HepG2 (cell line): ENCODE results near the gene ABHD17A. TPM values are rescaled to one million over a fixed set of nuclear protein-coding genes. Genes with fewer than 3 reads are reported as not detected.

Experiments
- AKNA ChIP-seq: sonication (generic); formaldehyde crosslinking; IDR thresholded peaks from 2 replicates; pipeline ENCODE4 v1.4.0; 2020; ENCODE audit warnings: missing genetic modification reagents, borderline replicate concordance
- CC2D1A ChIP-seq: sonication (generic); formaldehyde crosslinking; IDR thresholded peaks from 2 replicates; pipeline ENCODE4 v1.8.1; 2023; ENCODE audit warnings: mild to moderate bottlenecking, missing genetic modification reagents
- DMAP1 ChIP-seq: IDR thresholded peaks from 2 replicates; pipeline ENCODE4 v1.6.1; 2016
- EHMT2 ChIP-seq: fragments of 200-600 bp; sonication (generic); IDR thresholded peaks from 2 replicates; pipeline ENCODE4 v1.7.0; 2017; ENCODE audit warnings: antibody characterized with exemption, low read depth, low read length, borderline replicate concordance
- NRL ChIP-seq: sonication (generic); formaldehyde crosslinking; IDR thresholded peaks from 2 replicates; pipeline ENCODE4 v1.5.0; 2020; ENCODE audit warnings: missing genetic modification reagents, mild to moderate bottlenecking, moderate library complexity, borderline replicate concordance
- PRDM15 ChIP-seq: sonication (generic); formaldehyde crosslinking; IDR thresholded peaks from 2 replicates; pipeline ENCODE4 v1.4.0; 2020; ENCODE audit warnings: missing genetic modification reagents
- RXRB ChIP-seq: IDR thresholded peaks from 2 replicates; pipeline ENCODE4 v1.6.1; 2016; ENCODE audit warnings: borderline replicate concordance, missing genetic modification reagents, missing compliant biosample characterization
- SP5 ChIP-seq: IDR thresholded peaks from 2 replicates; pipeline ENCODE4 v1.6.1; 2016; ENCODE audit warnings: low read depth, borderline replicate concordance
- TAF1 ChIP-seq: sonication (generic); formaldehyde crosslinking; IDR thresholded peaks from 2 replicates; pipeline ENCODE4 v1.4.0; 2020; ENCODE audit warnings: missing genetic modification reagents
- TEAD3 ChIP-seq: optimal IDR thresholded peaks from 2 replicates; pipeline ENCODE3; 2016; ENCODE audit warnings: borderline replicate concordance
- TSC22D2 ChIP-seq: sonication (generic); formaldehyde crosslinking; IDR thresholded peaks from 2 replicates; pipeline ENCODE4 v1.5.1; 2020; ENCODE audit warnings: missing genetic modification reagents, mild to moderate bottlenecking, borderline replicate concordance
- ZBTB26 ChIP-seq: IDR thresholded peaks from 2 replicates; pipeline ENCODE4 v1.6.1; 2016; ENCODE audit warnings: missing compliant biosample characterization, missing genetic modification reagents, borderline replicate concordance
- ZMAT3 ChIP-seq: sonication (generic); formaldehyde crosslinking; conservative IDR thresholded peaks from 2 replicates; pipeline ENCODE4 v1.7.0; 2021; ENCODE audit warnings: missing genetic modification reagents
- ZNF143 ChIP-seq: sonication (generic); formaldehyde crosslinking; IDR thresholded peaks from 2 replicates; pipeline ENCODE4 v1.4.0; 2020; ENCODE audit warnings: missing genetic modification reagents
- ZNF34 ChIP-seq: sonication (generic); formaldehyde crosslinking; IDR thresholded peaks from 2 replicates; pipeline ENCODE4 v1.4.0; 2020; ENCODE audit warnings: mild to moderate bottlenecking, missing genetic modification reagents, borderline replicate concordance
- ZNF562 ChIP-seq: sonication (generic); formaldehyde crosslinking; IDR thresholded peaks from 2 replicates; pipeline ENCODE4 v1.8.0; 2022; ENCODE audit warnings: missing genetic modification reagents, borderline replicate concordance
- ZNF770 ChIP-seq: sonication (generic); formaldehyde crosslinking; IDR thresholded peaks from 2 replicates; pipeline ENCODE4 v1.5.0; 2020; ENCODE audit warnings: mild to moderate bottlenecking, missing genetic modification reagents
- polyA plus RNA-seq, 8 experiments: library from polyadenylated mRNA; depleted of rRNA in 3 of 8; stranded (reverse) in 7 of 8; unstranded in 1 of 8; fragments of >200 nt; fragmentation: Illumina TruSeq in 4 of 8; extraction: Trizol in 4 of 8; gene quantifications; 2 replicates each; pipeline versions ENCODE4 v1.2.1 to v1.2.3, GENCODE V29; 2011 to 2016; ENCODE audit warnings: low read depth in 4 of 8, missing spikeins in 1 of 8, mixed read lengths in 1 of 8; ENCODE audit not compliant: insufficient read depth in 1 of 8
- total RNA-seq, 5 experiments: library from RNA; depleted of rRNA; stranded (reverse); fragments of >200 nt; fragmentation: Illumina TruSeq; extraction: Trizol; gene quantifications; 2 replicates each; pipeline ENCODE4 v1.2.3, GENCODE V29; 2016; ENCODE audit warnings: low read depth in 1 of 5

ABHD17A gene
- total and polyA plus RNA-seq, 2 of the 13 experiments (the other 11 are each of a cell fraction or from before 2014, with no cell fraction given): 27.7 to 40.8 TPM

- TF ChIP-seq CC2D1A (no peak), SP5 (CRISPR knock-in tag) (no peak), NRL (CRISPR knock-in tag) (peak; percentile 27; the same call in 1 of the 2 replicates), TSC22D2 (CRISPR knock-in tag) (no peak), TAF1 (CRISPR knock-in tag) (0 out of 2 replicates have a peak, but pooled peaks have one; percentile 40), EHMT2 (no peak), AKNA (CRISPR knock-in tag) (no peak), PRDM15 (no peak), ZNF34 (CRISPR knock-in tag) (no peak), TEAD3 (CRISPR knock-in tag) (no peak), ZMAT3 (CRISPR knock-in tag) (no peak), ZNF143 (CRISPR knock-in tag) (no peak), RXRB (CRISPR knock-in tag) (no peak), DMAP1 (CRISPR knock-in tag) (no peak; the same call in 1 of the 2 replicates), ZNF562 (no peak), ZBTB26 (no peak), ZNF770 (CRISPR knock-in tag) (no peak)
These were observed 45.4 kb downstream of the ABHD17A start (continued) for GRCh38 chr19:1839658-1840540.
